Calu3 (cell line): Measurements from ENCODE around the gene FMO3. TPM values are rescaled to one million over a fixed set of nuclear protein-coding genes. Genes with fewer than 3 reads are reported as not detected.

ENCODE experiments used
- Bru-seq: library from RNA; stranded (reverse); fragments of 400-500 nt; gene quantifications from one replicate; lab custom pipeline; 2021; lab: Mats Ljungman, UMichigan
- BruChase-seq, 2 experiments: library from RNA; stranded (reverse); fragments of 400-500 nt; gene quantifications; one replicate each; lab custom pipeline; 2021; lab: Mats Ljungman, UMichigan
- BruUV-seq: library from RNA; stranded (reverse); fragments of 400-500 nt; replicated peaks from 2 replicates; lab custom pipeline; 2021; lab: Mats Ljungman, UMichigan
- CTCF ChIA-PET: fragments of 300-600 bp; sonication (Branson Sonifier 250); formaldehyde crosslinking; loops from one replicate; lab custom pipeline; 2022; ENCODE audit warnings: antibody characterized with exemption; lab: Charles Lee
- DNase-seq: peaks from one replicate; pipeline ENCODE4 v3.0.0; 2022
- H3K27ac Mint-ChIP-seq: one replicate; pipeline ENCODE4 v1.8.0; 2022; ENCODE audit warnings: mixed read lengths; ENCODE audit not compliant: unreplicated experiment
- H3K27me3 Mint-ChIP-seq: one replicate; pipeline ENCODE4 v1.8.0; 2022; ENCODE audit warnings: mixed read lengths; ENCODE audit not compliant: unreplicated experiment
- H3K36me3 Mint-ChIP-seq: one replicate; pipeline ENCODE4 v1.8.0; 2022; ENCODE audit warnings: mild to moderate bottlenecking, moderate library complexity, mixed read lengths; ENCODE audit not compliant: insufficient read depth, unreplicated experiment
- H3K4me1 Mint-ChIP-seq: one replicate; pipeline ENCODE4 v1.8.0; 2022; ENCODE audit warnings: mild to moderate bottlenecking, low read depth, mixed read lengths; ENCODE audit not compliant: unreplicated experiment
- H3K4me3 Mint-ChIP-seq: one replicate; pipeline ENCODE4 v1.8.0; 2022; ENCODE audit warnings: mild to moderate bottlenecking, low read depth, moderate library complexity, mixed read lengths; ENCODE audit not compliant: unreplicated experiment
- H3K9me3 Mint-ChIP-seq: one replicate; pipeline ENCODE4 v1.8.0; 2022; ENCODE audit warnings: low read depth, mixed read lengths; ENCODE audit not compliant: unreplicated experiment
- intact Hi-C: fragments of 100-400 bp; cut with micrococcal nuclease; formaldehyde crosslinking; loops from one replicate; pipeline ENCODE4 v1.10.0; 2022; ENCODE audit not compliant: unreplicated experiment
- long read RNA-seq: library from polyadenylated mRNA; stranded (forward); transcript quantifications from one replicate; pipeline ENCODE4 v2.0.0, GENCODE V29; 2022
- total RNA-seq: library from RNA; stranded (reverse); gene quantifications from 2 replicates; pipeline ENCODE4 v1.2.3, GENCODE V29; 2022
- TF ChIP-seq, protein P1 (sequence below): fragments of 200-600 bp; IDR thresholded peaks from one replicate; pipeline ENCODE4 v1.8.0; 2022; ENCODE audit warnings: antibody characterized with exemption; ENCODE audit not compliant: unreplicated experiment

FMO3 gene
- total RNA-seq (not detected in 2 replicates), Bru-seq, nascent RNA (percentile 2 among the genes with signal in this experiment), BruChase-seq, experiment 1, labeled RNA remaining after a 6-hour chase (not detected), BruChase-seq, experiment 2, labeled RNA remaining after a 2-hour chase (not detected)
- long read RNA-seq: 0 reads

DNA sequence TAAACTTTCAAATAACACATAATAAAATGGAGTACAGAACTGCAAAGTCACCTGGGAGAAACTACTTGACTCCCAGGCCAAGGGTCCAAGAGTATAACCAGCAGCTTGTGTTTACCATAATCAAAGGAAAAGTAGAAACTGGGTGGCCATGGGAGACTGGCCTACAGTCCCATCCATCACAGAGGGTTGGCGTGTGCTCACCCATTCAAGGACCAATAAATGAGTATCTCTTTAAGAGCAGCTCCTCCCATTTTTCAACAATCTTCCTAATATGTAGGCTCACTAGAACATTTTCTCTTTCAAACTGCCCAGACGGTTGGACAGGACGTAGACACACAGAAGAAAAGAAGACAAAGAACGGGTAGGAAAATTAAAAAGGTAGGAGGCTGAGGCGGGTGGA is at the start of gene FMO3:
Gene FMO3, plus strand, starts transcription at position 302 of the 400 bp plus-strand sequence. CDS start 1,754 bp downstream, outside the sequence.
- BruUV-seq: no TSS peak
- Mint-ChIP-seq H3K9me3 (no peaks in the 10 kb centered on the region), H3K4me1 (no peaks in the 10 kb centered on the region), H3K27ac (no peak within 1 kb of the TSS), H3K36me3 (no peaks in the 10 kb centered on the region), H3K4me3 (no peak within 1 kb of the TSS), H3K27me3 (no peaks in the 10 kb centered on the region)
- intact Hi-C loops: no loop called here
- CTCF ChIA-PET: interaction anchor here (0.7 to 1.1 kb wide), 2 partner anchors 9 to 1007 kb away, joined by 3 to 4 read pairs; no protein-coding TSS in a partner anchor
- no peak for DNase-seq
- TF ChIP-seq, protein P1, sequence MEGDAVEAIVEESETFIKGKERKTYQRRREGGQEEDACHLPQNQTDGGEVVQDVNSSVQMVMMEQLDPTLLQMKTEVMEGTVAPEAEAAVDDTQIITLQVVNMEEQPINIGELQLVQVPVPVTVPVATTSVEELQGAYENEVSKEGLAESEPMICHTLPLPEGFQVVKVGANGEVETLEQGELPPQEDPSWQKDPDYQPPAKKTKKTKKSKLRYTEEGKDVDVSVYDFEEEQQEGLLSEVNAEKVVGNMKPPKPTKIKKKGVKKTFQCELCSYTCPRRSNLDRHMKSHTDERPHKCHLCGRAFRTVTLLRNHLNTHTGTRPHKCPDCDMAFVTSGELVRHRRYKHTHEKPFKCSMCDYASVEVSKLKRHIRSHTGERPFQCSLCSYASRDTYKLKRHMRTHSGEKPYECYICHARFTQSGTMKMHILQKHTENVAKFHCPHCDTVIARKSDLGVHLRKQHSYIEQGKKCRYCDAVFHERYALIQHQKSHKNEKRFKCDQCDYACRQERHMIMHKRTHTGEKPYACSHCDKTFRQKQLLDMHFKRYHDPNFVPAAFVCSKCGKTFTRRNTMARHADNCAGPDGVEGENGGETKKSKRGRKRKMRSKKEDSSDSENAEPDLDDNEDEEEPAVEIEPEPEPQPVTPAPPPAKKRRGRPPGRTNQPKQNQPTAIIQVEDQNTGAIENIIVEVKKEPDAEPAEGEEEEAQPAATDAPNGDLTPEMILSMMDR: no peak

DNA sequence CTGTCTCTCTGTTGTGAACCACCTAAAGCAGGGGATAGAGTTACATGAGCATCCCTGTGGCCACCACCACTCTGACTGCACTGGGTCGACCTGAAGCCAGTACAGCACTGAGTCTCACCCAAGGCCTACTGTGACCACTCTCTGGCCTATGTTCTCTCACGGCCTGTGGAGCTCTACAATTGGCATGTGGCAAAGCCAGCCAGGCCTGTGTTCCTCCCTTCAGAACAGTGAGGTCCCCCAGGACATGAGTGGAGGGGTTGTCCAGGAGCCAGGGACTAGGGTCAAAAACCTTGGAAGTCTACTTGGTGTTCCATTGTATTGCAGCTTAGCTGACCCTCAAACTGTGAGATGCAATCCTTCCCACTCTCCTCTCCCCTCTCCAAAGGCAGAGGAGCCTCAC is 42.7 kb upstream of the FMO3 start:
- peaks cover 12% of the 10 kb centered on the region for H3K9me3 Mint-ChIP-seq
- no peak overlapping the region for H3K27ac Mint-ChIP-seq
- no peaks in the 10 kb centered on the region for H3K27me3 Mint-ChIP-seq
- no peaks in the 10 kb centered on the region for H3K36me3 Mint-ChIP-seq
- H3K4me3 Mint-ChIP-seq: no peak overlapping the region
- DNase-seq: no peak
- no peaks in the 10 kb centered on the region for H3K4me1 Mint-ChIP-seq
- intact Hi-C loops: no loop called here
- BruUV-seq: no TSS peak
- TF ChIP-seq, protein P1: no peak
- CTCF ChIA-PET: no interaction called here

DNA sequence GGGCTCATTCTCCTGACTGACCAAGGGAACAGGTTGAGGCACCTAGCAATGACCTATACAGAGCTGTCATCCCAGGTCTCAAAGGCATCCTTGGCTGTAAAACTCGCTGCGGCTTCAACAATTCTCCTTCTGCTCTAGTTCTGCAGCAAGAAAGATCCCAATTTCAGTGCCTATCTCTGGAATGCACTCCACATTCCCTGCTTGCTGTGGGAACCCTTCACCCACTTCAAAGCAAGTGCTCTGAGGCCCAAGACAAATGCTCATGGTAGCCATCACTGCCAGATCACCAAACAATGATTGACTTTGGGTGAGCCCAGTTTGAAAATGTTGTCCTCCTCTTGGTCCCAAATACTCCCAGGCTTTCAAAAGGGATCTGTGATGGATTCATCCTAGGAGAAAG is 37.7 kb upstream of the FMO3 start:
- no peak for DNase-seq
- Mint-ChIP-seq H3K27ac (no peak overlapping the region), H3K9me3 (peaks cover 2% of the 10 kb centered on the region), H3K4me1 (no peaks in the 10 kb centered on the region), H3K36me3 (no peaks in the 10 kb centered on the region), H3K27me3 (no peaks in the 10 kb centered on the region), H3K4me3 (no peak overlapping the region)
- TF ChIP-seq, protein P1: no peak
- BruUV-seq: no TSS peak
- intact Hi-C loops: no loop called here
- CTCF ChIA-PET: no interaction called here

DNA sequence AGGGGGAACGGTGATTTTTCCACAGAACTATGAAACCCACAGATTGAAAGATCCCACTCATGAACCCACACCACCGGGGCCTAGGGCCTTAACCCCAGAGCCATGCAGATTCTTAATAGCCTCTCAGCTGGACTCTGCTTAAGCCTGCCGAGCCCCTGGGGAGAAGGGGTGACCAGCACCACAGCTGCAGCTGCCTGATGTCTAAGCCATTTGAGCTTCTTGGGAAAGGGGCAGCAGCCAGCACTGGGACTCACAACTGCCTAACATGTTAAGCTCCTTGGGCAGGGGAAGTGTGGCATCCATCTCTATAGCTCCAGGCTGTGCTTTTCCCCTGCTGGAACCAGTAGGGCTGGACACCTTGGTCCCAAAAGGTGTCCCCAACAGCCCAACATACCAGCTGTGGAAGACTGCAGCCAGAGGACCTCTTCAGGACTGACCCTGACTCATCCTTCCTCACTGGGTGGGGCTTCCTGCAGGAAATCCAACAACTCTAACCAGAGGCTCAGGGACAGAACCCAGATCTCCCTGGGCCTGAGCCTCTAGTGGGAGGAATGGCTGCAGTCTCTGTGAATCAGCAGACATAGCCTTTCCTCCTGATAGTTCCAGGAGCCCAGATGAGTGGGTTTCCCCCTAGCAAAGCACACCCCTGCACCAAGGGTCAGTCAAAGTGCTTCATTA is 34.6 kb upstream of the FMO3 start:
- TF ChIP-seq, protein P1: no peak
- no peaks in the 10 kb centered on the region for H3K27me3 Mint-ChIP-seq
- CTCF ChIA-PET: no interaction called here
- DNase-seq: no peak
- H3K9me3 Mint-ChIP-seq: peaks cover 2% of the 10 kb centered on the region
- no peak overlapping the region for H3K4me3 Mint-ChIP-seq
- no peaks in the 10 kb centered on the region for H3K36me3 Mint-ChIP-seq
- H3K4me1 Mint-ChIP-seq: no peaks in the 10 kb centered on the region
- BruUV-seq: no TSS peak
- H3K27ac Mint-ChIP-seq: no peak overlapping the region
- intact Hi-C loops: no loop called here
